HepG2 (cell line): ENCODE measurements around the gene SLC2A4. TPM values are rescaled to one million over a fixed set of nuclear protein-coding genes. Genes with fewer than 3 reads are reported as not detected.

ENCODE experiments used
- ARNT2 ChIP-seq: sonication (generic); formaldehyde crosslinking; IDR thresholded peaks from 2 replicates; pipeline ENCODE4 v1.8.0; 2022; ENCODE audit warnings: mild to moderate bottlenecking, low read depth, missing genetic modification reagents, moderate library complexity
- CHD4 ChIP-seq: fragments of 200-600 bp; sonication (generic); IDR thresholded peaks from 2 replicates; pipeline ENCODE4 v1.7.0; 2017; ENCODE audit warnings: mild to moderate bottlenecking, low read length, borderline replicate concordance
- DNMT1 ChIP-seq: sonication (generic); formaldehyde crosslinking; IDR thresholded peaks from 2 replicates; pipeline ENCODE4 v1.5.1; 2020; ENCODE audit warnings: mild to moderate bottlenecking, missing genetic modification reagents
- GABPA ChIP-seq, 2 experiments: IDR thresholded peaks; 2 replicates each; pipeline ENCODE4 v1.6.1; 2011 to 2016; ENCODE audit warnings: low read depth in 2 of 2, low read length in 1 of 2, missing biosample characterization in 1 of 2, missing genetic modification characterization in 1 of 2
- HOXA3 ChIP-seq: sonication (generic); formaldehyde crosslinking; IDR thresholded peaks from 2 replicates; pipeline ENCODE4 v1.5.0; 2020; ENCODE audit warnings: missing genetic modification reagents
- MATR3 ChIP-seq: sonication (generic); formaldehyde crosslinking; IDR thresholded peaks from 2 replicates; pipeline ENCODE4 v1.4.0; 2020; ENCODE audit warnings: missing genetic modification reagents
- MLLT10 ChIP-seq: sonication (generic); formaldehyde crosslinking; IDR thresholded peaks from 2 replicates; pipeline ENCODE4 v1.4.0; 2020; ENCODE audit warnings: missing genetic modification reagents
- NFIB ChIP-seq: sonication (generic); formaldehyde crosslinking; IDR thresholded peaks from 2 replicates; pipeline ENCODE4 v1.9.0; 2021; ENCODE audit warnings: missing genetic modification reagents, mild to moderate bottlenecking, borderline replicate concordance
- PHF5A ChIP-seq: IDR thresholded peaks from one replicate; pipeline ENCODE4 v1.6.1; 2018; ENCODE audit warnings: low read depth, missing genetic modification reagents; ENCODE audit not compliant: unreplicated experiment
- RBM22 ChIP-seq: fragments of 200-400 bp; formaldehyde crosslinking; optimal IDR thresholded peaks from 2 replicates; pipeline ENCODE3; 2017; ENCODE audit warnings: mild to moderate bottlenecking, low read length, moderate library complexity
- SALL1 ChIP-seq: sonication (generic); formaldehyde crosslinking; IDR thresholded peaks from 2 replicates; pipeline ENCODE4 v1.8.0; 2022; ENCODE audit warnings: mild to moderate bottlenecking, missing genetic modification reagents
- SNRNP70 ChIP-seq: fragments of 200-400 bp; formaldehyde crosslinking; IDR thresholded peaks from 2 replicates; pipeline ENCODE4 v1.6.1; 2017; ENCODE audit warnings: mild to moderate bottlenecking, low read depth, low read length, moderate library complexity
- SRSF9 ChIP-seq: fragments of 200-400 bp; formaldehyde crosslinking; IDR thresholded peaks from 2 replicates; pipeline ENCODE4 v1.6.1; 2018; ENCODE audit warnings: borderline replicate concordance, mild to moderate bottlenecking, low read depth, low read length; ENCODE audit not compliant: insufficient read depth, poor library complexity, severe bottlenecking
- ZBTB21 ChIP-seq: sonication (generic); formaldehyde crosslinking; IDR thresholded peaks from 2 replicates; pipeline ENCODE4 v1.4.0; 2020; ENCODE audit warnings: missing genetic modification reagents
- ZKSCAN5 ChIP-seq: sonication (generic); formaldehyde crosslinking; IDR thresholded peaks from 2 replicates; pipeline ENCODE4 v1.5.1; 2020; ENCODE audit warnings: mild to moderate bottlenecking, missing genetic modification reagents
- ZNF136 ChIP-seq: sonication (generic); formaldehyde crosslinking; IDR thresholded peaks from 2 replicates; pipeline ENCODE4 v1.8.1; 2022; ENCODE audit warnings: low read depth, mild to moderate bottlenecking, moderate library complexity, missing genetic modification reagents
- ZNF205 ChIP-seq: IDR thresholded peaks from 2 replicates; pipeline ENCODE4 v1.6.1; 2018; ENCODE audit warnings: missing biosample characterization, missing genetic modification reagents
- ZNF609 ChIP-seq: sonication (generic); formaldehyde crosslinking; IDR thresholded peaks from 2 replicates; pipeline ENCODE4 v1.4.0; 2020; ENCODE audit warnings: mild to moderate bottlenecking, missing genetic modification reagents, borderline replicate concordance
- polyA plus RNA-seq, 8 experiments: library from polyadenylated mRNA; depleted of rRNA in 3 of 8; stranded (reverse) in 7 of 8; unstranded in 1 of 8; fragments of >200 nt; fragmentation: Illumina TruSeq in 4 of 8; extraction: Trizol in 4 of 8; gene quantifications; 2 replicates each; pipeline versions ENCODE4 v1.2.1 to v1.2.3, GENCODE V29; 2011 to 2016; ENCODE audit warnings: low read depth in 4 of 8, missing spikeins in 1 of 8, mixed read lengths in 1 of 8; ENCODE audit not compliant: insufficient read depth in 1 of 8
- total RNA-seq, 5 experiments: library from RNA; depleted of rRNA; stranded (reverse); fragments of >200 nt; fragmentation: Illumina TruSeq; extraction: Trizol; gene quantifications; 2 replicates each; pipeline ENCODE4 v1.2.3, GENCODE V29; 2016; ENCODE audit warnings: low read depth in 1 of 5
- TF ChIP-seq, protein P1 (sequence below): sonication (generic); formaldehyde crosslinking; IDR thresholded peaks from 2 replicates; pipeline ENCODE4 v1.5.0; 2020; ENCODE audit warnings: missing genetic modification reagents
- TF ChIP-seq, protein P2 (sequence below): sonication (generic); formaldehyde crosslinking; IDR thresholded peaks from 2 replicates; pipeline ENCODE4 v1.5.0; 2020; ENCODE audit warnings: mild to moderate bottlenecking, missing genetic modification reagents

SLC2A4 gene
- total and polyA plus RNA-seq, 2 of the 13 experiments (the other 11 are each of a cell fraction or from before 2014, with no cell fraction given) = 4.9 to 5.8 TPM

- TF ChIP-seq GABPA (IDR thresholded peaks at IDR 0.05; ENCODE audit: low read depth, low read length) (peak; percentile 44), GABPA (CRISPR knock-in tag; IDR thresholded peaks at IDR 0.05; ENCODE audit: low read depth) (0 out of 2 replicates have a peak, but pooled peaks have one; percentile 2), SALL1 (peak; percentile 82), ZNF136 (0 out of 2 replicates have a peak, but pooled peaks have one; percentile 17), ZBTB21 (peak; percentile 60; the same call in 1 of the 2 replicates), PHF5A (CRISPR knock-in tag) (no peak), RBM22 (peak; percentile 49), MATR3 (CRISPR knock-in tag) (no peak), ZKSCAN5 (no peak), CHD4 (peak; percentile 17; the same call in 1 of the 2 replicates), SNRNP70 (no peak), NFIB (CRISPR knock-in tag) (no peak), SRSF9 (no peak), ZNF609 (CRISPR knock-in tag) (peak; percentile 85), ARNT2 (CRISPR knock-in tag) (peak; percentile 73; the same call in 1 of the 2 replicates), ZNF205 (CRISPR knock-in tag) (peak; percentile 74; the same call in 1 of the 2 replicates), MLLT10 (CRISPR knock-in tag) (no peak), DNMT1 (CRISPR knock-in tag) (no peak), HOXA3 (CRISPR knock-in tag) (peak; percentile 92)
- TF ChIP-seq, protein P1, sequence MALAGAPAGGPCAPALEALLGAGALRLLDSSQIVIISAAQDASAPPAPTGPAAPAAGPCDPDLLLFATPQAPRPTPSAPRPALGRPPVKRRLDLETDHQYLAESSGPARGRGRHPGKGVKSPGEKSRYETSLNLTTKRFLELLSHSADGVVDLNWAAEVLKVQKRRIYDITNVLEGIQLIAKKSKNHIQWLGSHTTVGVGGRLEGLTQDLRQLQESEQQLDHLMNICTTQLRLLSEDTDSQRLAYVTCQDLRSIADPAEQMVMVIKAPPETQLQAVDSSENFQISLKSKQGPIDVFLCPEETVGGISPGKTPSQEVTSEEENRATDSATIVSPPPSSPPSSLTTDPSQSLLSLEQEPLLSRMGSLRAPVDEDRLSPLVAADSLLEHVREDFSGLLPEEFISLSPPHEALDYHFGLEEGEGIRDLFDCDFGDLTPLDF (CRISPR knock-in tag) = no peak
- TF ChIP-seq, protein P2, sequence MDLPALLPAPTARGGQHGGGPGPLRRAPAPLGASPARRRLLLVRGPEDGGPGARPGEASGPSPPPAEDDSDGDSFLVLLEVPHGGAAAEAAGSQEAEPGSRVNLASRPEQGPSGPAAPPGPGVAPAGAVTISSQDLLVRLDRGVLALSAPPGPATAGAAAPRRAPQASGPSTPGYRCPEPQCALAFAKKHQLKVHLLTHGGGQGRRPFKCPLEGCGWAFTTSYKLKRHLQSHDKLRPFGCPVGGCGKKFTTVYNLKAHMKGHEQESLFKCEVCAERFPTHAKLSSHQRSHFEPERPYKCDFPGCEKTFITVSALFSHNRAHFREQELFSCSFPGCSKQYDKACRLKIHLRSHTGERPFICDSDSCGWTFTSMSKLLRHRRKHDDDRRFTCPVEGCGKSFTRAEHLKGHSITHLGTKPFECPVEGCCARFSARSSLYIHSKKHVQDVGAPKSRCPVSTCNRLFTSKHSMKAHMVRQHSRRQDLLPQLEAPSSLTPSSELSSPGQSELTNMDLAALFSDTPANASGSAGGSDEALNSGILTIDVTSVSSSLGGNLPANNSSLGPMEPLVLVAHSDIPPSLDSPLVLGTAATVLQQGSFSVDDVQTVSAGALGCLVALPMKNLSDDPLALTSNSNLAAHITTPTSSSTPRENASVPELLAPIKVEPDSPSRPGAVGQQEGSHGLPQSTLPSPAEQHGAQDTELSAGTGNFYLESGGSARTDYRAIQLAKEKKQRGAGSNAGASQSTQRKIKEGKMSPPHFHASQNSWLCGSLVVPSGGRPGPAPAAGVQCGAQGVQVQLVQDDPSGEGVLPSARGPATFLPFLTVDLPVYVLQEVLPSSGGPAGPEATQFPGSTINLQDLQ (CRISPR knock-in tag) = no peak
These were observed 29.1 kb upstream of the SLC2A4 start, which contains the start of gene ELP5 (continued) for GRCh38 chr17:7252176-7253043.
